ENCODE measurements around the gene GSE1.

GSE1 gene

GRCh38 chr16:85715169-85716021 lies 102.3 kb downstream of the GSE1 start:
- no peaks in the 10 kb centered on the region for H3K27me3 ChIP-seq (ENCODE audit: insufficient read depth, poor library complexity, severe bottlenecking)
- peak; percentile 51 for DNase-seq (ENCODE audit: low spot score)
- no peaks in the 10 kb centered on the region for H3K9me3 ChIP-seq (ENCODE audit: severe bottlenecking)
- H3K4me1 ChIP-seq (ENCODE audit: insufficient read depth, poor library complexity, severe bottlenecking): peaks cover 34% of the 10 kb centered on the region
- peaks cover 88% of the 10 kb centered on the region for H3K36me3 ChIP-seq (ENCODE audit: low read depth)
- H3K4me3 ChIP-seq (ENCODE audit: severe bottlenecking): no peak overlapping the region
- ATAC-seq (ENCODE audit: low read depth): no peak
- TF ChIP-seq, protein P1, sequence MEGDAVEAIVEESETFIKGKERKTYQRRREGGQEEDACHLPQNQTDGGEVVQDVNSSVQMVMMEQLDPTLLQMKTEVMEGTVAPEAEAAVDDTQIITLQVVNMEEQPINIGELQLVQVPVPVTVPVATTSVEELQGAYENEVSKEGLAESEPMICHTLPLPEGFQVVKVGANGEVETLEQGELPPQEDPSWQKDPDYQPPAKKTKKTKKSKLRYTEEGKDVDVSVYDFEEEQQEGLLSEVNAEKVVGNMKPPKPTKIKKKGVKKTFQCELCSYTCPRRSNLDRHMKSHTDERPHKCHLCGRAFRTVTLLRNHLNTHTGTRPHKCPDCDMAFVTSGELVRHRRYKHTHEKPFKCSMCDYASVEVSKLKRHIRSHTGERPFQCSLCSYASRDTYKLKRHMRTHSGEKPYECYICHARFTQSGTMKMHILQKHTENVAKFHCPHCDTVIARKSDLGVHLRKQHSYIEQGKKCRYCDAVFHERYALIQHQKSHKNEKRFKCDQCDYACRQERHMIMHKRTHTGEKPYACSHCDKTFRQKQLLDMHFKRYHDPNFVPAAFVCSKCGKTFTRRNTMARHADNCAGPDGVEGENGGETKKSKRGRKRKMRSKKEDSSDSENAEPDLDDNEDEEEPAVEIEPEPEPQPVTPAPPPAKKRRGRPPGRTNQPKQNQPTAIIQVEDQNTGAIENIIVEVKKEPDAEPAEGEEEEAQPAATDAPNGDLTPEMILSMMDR (IDR thresholded peaks at IDR 0.05; ENCODE audit: poor library complexity, severe bottlenecking): no peak
- peak overlapping the region; percentile 62 for H3K27ac ChIP-seq (ENCODE audit: poor library complexity, severe bottlenecking)

- H3K27ac ChIP-seq (ENCODE audit: poor library complexity, severe bottlenecking): peak overlapping the region; percentile 62
- ATAC-seq (ENCODE audit: low read depth): no peak
- no peak overlapping the region for H3K4me3 ChIP-seq (ENCODE audit: severe bottlenecking)
- no peaks in the 10 kb centered on the region for H3K9me3 ChIP-seq (ENCODE audit: severe bottlenecking)
- DNase-seq (ENCODE audit: low spot score): no peak
- peaks cover 89% of the 10 kb centered on the region for H3K36me3 ChIP-seq (ENCODE audit: low read depth)
- H3K27me3 ChIP-seq (ENCODE audit: insufficient read depth, poor library complexity, severe bottlenecking): no peaks in the 10 kb centered on the region
- TF ChIP-seq, protein P1 (IDR thresholded peaks at IDR 0.05; ENCODE audit: poor library complexity, severe bottlenecking): no peak
- H3K4me1 ChIP-seq (ENCODE audit: insufficient read depth, poor library complexity, severe bottlenecking): peaks cover 34% of the 10 kb centered on the region
Measured at GRCh38 chr16:85716022-85716679, 103.0 kb downstream of the GSE1 start.

- no peak overlapping the region for H3K4me3 ChIP-seq (ENCODE audit: severe bottlenecking)
- ATAC-seq (ENCODE audit: low read depth) (no peak), DNase-seq (ENCODE audit: low spot score) (no peak)
- peaks cover 37% of the 10 kb centered on the region for H3K4me1 ChIP-seq (ENCODE audit: insufficient read depth, poor library complexity, severe bottlenecking)
- H3K27me3 ChIP-seq (ENCODE audit: insufficient read depth, poor library complexity, severe bottlenecking): no peaks in the 10 kb centered on the region
- H3K9me3 ChIP-seq (ENCODE audit: severe bottlenecking): no peaks in the 10 kb centered on the region
- TF ChIP-seq, protein P1 (IDR thresholded peaks at IDR 0.05; ENCODE audit: poor library complexity, severe bottlenecking): no peak
- peak overlapping the region; percentile 62 for H3K27ac ChIP-seq (ENCODE audit: poor library complexity, severe bottlenecking)
- H3K36me3 ChIP-seq (ENCODE audit: low read depth): peaks cover 87% of the 10 kb centered on the region
Measured at GRCh38 chr16:85716680-85717038, 103.5 kb downstream of the GSE1 start.

- no peak overlapping the region for H3K4me3 ChIP-seq (ENCODE audit: severe bottlenecking)
- peaks cover 38% of the 10 kb centered on the region for H3K4me1 ChIP-seq (ENCODE audit: insufficient read depth, poor library complexity, severe bottlenecking)
- TF ChIP-seq, protein P1 (IDR thresholded peaks at IDR 0.05; ENCODE audit: poor library complexity, severe bottlenecking): peak; percentile 77
- H3K27ac ChIP-seq (ENCODE audit: poor library complexity, severe bottlenecking): peak overlapping the region; percentile 62
- H3K9me3 ChIP-seq (ENCODE audit: severe bottlenecking): no peaks in the 10 kb centered on the region
- no peak for DNase-seq (ENCODE audit: low spot score)
- no peak for ATAC-seq (ENCODE audit: low read depth)
- H3K36me3 ChIP-seq (ENCODE audit: low read depth): peaks cover 79% of the 10 kb centered on the region
- no peaks in the 10 kb centered on the region for H3K27me3 ChIP-seq (ENCODE audit: insufficient read depth, poor library complexity, severe bottlenecking)
Measured at GRCh38 chr16:85717393-85718152, 104.5 kb downstream of the GSE1 start.

Measured in RWPE2 (cell line).